GM10266 (cell line): ENCODE data around the gene D2HGDH.
"Not testable (repeated sequence)": the region's sequence is repeated elsewhere in the genome, so short reads cannot be mapped to it uniquely, and the experiment has no call there.

Source experiments
- DNase-seq: peaks from one replicate; pipeline ENCODE4 v3.0.0; 2012; ENCODE audit errors: extremely low spot score
- TF ChIP-seq, protein P1 (sequence below): IDR thresholded peaks from 2 replicates; pipeline ENCODE4 v1.5.1; 2012; ENCODE audit warnings: mild to moderate bottlenecking, low read depth; ENCODE audit not compliant: control insufficient read depth, insufficient read depth; ENCODE audit errors: missing control alignments

The D2HGDH gene

DNA sequence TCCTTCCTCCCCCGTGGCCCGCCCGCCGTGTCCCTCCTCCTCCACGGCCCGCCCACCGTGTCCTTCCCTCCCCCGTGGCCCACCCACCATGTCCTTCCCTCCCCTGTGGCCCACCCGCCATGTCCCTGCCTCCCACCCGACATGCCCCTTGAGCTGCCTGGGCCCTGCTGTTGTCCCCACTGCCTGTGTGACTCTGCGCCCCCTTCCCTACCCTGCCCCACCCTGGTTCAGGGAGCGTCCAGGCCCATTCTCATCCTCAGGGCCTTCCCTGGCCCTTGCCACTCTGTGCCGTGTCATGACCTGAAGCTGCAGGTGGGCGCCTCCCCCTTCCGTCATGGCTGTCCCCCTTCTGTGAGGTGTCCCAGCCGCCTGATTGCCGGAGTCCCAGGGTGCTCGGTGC is 20.7 kb downstream of the D2HGDH start:
- TF ChIP-seq, protein P1, sequence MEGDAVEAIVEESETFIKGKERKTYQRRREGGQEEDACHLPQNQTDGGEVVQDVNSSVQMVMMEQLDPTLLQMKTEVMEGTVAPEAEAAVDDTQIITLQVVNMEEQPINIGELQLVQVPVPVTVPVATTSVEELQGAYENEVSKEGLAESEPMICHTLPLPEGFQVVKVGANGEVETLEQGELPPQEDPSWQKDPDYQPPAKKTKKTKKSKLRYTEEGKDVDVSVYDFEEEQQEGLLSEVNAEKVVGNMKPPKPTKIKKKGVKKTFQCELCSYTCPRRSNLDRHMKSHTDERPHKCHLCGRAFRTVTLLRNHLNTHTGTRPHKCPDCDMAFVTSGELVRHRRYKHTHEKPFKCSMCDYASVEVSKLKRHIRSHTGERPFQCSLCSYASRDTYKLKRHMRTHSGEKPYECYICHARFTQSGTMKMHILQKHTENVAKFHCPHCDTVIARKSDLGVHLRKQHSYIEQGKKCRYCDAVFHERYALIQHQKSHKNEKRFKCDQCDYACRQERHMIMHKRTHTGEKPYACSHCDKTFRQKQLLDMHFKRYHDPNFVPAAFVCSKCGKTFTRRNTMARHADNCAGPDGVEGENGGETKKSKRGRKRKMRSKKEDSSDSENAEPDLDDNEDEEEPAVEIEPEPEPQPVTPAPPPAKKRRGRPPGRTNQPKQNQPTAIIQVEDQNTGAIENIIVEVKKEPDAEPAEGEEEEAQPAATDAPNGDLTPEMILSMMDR: no peak
- no peak for DNase-seq

GRCh38 chr2:241755777-241756176 is 21.3 kb downstream of the D2HGDH start:
- DNase-seq: no peak
- TF ChIP-seq, protein P1: no peak

- TF ChIP-seq, protein P1: no peak
- no peak for DNase-seq
Observed at GRCh38 chr2:241759067-241759807, 24.8 kb downstream of the D2HGDH start.

GRCh38 chr2:241759893-241760292 is 25.5 kb downstream of the D2HGDH start:
- not testable (repeated sequence) for DNase-seq

GRCh38 chr2:241760301-241760771 is 25.9 kb downstream of the D2HGDH start:
- DNase-seq: no peak
- TF ChIP-seq, protein P1: no peak

GRCh38 chr2:241762321-241762932 is 28.0 kb downstream of the D2HGDH start:
- DNase-seq: no peak
- TF ChIP-seq, protein P1: no peak

GRCh38 chr2:241762933-241763369 is 28.5 kb downstream of the D2HGDH start:
- TF ChIP-seq, protein P1: no peak
- no peak for DNase-seq
